ENCODE measurements around the gene SPTBN1.

Gene SPTBN1

DNA sequence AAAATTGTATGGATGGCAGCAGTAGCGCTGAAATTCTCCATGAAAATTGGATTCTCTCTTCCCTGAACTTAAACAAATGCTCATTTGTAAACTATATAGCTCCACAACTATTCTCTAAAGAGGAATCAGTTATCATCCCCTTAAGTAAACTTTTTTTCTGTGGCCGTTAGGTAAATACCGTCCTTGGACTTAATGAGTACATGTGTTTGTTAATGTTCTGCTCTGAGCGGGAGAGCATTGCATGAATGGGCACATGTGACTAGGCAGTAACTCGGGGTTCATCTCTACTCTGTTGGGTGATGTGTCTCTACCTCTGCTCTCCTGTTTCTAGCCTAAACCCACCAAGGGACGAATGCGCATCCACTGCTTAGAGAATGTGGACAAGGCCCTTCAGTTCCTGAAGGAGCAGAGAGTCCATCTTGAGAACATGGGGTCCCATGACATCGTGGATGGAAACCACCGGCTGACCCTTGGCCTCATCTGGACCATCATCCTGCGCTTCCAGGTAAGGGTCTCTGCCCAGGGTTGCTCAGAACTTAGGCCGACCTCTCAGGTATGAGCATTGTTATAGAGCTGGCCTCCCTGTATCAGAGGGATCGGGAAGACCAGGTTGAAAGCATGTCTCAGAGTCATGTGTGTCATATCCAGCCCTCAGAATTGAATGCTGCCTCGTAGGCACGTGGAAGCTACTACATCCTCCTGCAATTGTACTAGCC is 155.9 kb downstream of the SPTBN1 start:
- DNase-seq (ENCODE audit: low spot score) = no peak

DNA sequence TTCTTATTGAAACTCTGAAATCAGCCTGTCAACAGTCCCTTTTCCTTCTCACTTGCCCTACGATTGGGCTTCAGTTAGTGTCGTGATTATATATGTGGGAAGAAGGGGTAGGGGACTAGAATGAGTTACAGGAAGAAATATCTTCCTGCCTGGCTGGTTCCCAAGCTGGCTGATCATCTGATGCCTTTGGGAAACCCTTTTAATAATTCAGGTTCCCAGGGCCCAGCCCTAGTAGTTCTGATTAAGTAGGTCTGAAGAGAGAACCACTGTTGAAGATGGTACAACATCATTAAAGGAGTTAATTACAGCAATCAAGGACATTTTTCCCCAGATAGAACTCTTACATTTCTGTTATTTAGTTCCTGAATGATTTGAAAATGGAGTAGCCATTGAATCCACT is 157.3 kb downstream of the SPTBN1 start:
- DNase-seq (ENCODE audit: low spot score) = no peak

DNA sequence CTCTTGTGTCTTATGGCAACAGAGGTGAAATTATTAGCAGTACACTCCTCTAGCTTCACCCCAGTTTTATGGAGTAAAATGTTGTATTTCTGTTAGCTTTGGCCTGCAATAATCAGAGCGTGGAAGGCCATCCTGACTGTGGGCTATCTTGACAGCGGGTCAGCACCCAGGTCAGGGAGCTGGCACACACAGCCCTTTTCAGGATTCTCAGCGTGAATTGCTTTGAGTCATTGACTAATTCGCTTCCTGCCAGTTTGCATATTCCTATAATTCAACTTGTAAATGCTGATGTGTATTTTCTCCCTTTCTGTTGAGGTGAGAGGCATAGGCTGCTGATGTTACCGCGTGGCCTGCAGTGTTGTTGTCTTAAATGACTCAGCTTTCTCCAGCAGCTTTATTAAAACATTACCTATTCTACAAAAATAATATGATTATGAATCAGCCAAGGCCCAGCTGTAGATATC is 157.7 kb downstream of the SPTBN1 start:
- no peak for DNase-seq (ENCODE audit: low spot score)

DNA sequence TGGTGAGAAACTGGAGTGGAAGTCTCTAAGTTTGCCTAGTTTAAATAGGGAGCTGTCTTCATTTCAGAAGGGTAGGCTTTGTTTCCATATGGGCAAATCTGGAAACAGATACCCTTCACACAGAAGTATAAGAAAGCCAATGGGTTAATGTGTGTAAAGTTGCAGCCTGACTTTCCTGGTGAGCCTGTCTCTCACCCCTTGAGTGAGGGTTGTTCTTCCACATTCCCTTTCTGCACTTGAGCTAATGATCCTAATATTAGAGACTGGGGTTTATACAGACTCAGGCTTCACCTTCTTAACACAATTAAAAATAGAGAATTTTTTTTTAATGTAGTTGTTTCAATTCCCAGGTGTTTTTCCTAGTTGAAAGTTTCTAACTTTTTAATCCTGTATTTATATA is 158.7 kb downstream of the SPTBN1 start:
- no peak for DNase-seq (ENCODE audit: low spot score)

DNA sequence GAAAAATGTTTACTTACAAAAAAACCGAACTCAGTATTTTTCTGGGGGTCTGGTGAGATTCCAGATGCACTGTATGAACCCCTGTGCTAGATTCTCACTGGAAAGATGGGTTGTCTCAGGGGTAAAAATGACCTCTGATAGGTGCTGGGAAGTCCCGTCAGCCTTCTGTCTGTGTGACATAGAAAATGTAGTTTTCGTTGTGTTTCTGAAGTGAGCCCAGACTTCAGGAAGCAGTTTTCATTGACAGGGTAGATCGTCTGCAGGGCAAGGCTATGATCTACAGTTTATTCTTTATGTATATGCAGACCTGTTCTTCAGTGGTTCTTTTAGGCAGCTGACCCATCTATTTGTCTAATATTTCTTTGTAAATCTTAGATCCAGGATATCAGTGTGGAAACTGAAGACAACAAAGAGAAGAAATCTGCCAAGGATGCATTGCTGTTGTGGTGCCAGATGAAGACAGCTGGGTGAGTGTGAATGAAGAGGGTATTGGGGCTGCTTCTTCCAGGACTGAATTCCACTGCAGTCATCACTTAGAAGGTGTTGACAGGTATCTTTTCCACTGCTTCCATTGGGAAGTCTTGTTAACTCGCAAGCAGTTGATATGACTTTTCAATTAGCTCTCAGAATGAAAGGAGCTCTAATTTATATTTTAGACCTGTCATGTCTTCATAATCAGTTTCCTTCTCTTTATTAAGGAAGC is 159.9 kb downstream of the SPTBN1 start:
- no peak for DNase-seq (ENCODE audit: low spot score)

DNA sequence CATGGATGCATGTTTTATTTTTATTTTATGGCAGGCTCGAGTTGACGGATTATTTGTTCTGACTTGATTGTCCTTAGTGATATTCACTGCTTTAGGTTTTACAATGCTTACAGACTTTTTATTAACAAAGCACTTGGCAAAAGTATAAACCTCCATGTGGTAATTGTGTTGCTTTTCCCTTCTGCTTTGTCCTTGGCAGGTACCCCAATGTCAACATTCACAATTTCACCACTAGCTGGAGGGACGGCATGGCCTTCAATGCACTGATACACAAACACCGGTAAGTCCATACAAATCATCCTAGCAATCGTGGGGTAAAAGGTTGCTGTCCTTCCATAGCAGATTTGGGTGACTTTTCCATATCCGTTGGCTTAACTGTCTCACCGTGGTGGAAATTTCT is 161.3 kb downstream of the SPTBN1 start:
- no peak for DNase-seq (ENCODE audit: low spot score)

DNA sequence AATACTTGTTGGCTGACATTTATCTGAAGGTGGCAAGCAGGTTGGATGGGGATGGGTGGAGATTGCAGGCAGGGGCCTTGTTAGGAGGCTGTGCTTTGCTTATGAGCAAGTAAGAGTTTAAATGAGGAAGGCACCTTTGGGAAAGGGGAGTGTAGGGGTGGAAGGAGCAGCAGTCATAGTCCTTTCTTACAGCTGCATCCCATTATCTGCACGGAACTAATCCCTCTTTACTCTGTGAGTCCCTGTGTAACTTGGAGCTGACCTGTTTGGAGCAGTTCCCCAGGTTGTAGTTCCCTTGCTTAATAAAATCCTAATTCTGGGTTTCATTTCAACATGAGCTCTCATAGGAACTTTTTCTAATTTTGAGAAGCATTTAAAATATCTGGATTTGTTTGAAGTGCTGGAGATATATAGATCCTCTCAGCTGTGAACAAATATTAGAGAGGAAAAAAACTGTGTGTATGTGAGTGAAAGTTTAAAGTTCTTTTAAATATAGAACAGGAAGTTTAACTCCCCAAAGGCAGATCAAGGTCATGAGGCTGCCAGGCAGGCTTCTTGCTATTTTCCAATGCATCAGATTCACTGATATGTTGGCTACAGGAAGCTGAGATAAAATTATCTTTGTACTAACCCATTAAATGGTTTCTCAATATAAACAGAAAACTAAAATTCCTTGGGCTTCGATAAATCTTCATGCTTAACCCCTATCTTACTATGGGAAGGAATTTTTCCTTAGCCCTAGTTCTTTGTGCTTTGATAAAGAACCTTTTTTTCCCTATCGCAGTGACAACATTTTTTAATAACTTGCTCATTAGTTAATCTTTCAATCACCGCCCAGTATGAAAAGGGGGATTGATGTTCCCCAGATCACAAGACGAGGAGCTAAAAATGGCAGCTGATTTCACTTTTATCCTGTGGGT is 162.8 kb downstream of the SPTBN1 start:
- DNase-seq (ENCODE audit: low spot score) = no peak

DNA sequence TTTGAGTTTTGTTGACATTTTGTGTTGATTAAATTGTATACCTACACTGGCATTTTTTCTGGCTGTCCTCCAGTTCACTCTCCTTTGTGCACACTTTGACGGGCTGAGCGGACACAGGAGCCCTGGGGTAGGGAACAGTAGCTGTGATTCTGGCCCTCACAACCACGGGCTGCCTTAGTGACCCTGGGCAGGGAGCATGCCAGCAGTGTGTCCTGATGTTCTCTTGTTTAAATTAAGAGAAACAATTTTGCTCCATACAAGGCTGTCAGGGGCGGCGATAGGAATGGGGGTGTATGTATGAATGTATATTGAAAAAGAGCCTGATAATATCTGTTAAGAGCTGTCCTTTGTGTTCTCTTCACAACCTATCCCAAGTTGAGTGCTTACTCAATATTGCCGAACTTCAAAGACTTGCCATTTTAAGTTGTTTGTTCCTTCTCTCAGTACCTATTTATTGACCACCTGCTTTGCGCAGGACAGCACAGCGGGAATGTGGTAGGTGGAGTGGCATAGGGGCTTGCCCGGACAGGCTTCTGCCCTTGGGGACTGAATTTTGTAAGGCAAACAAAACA is 163.6 kb downstream of the SPTBN1 start:
- no peak for DNase-seq (ENCODE audit: low spot score)

DNA sequence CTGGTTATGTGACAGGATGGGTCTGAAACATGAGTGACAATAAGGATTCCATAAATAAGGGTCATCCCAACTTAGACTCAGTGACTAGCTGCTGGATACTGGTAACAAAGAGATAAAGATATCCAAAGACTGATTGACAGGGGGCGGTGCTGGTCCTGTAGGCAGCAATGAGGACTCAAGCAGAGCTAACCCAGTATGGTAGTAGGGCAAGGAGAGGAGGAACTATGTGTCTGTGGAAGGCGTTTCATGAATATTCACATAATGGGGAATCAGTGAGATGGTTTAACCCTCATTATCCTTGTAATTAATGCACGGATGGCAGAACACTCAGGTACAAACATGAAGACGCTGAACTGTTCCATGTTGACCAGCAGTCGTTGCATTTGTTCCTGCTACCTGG is 164.8 kb downstream of the SPTBN1 start:
- no peak for DNase-seq (ENCODE audit: low spot score)

DNA sequence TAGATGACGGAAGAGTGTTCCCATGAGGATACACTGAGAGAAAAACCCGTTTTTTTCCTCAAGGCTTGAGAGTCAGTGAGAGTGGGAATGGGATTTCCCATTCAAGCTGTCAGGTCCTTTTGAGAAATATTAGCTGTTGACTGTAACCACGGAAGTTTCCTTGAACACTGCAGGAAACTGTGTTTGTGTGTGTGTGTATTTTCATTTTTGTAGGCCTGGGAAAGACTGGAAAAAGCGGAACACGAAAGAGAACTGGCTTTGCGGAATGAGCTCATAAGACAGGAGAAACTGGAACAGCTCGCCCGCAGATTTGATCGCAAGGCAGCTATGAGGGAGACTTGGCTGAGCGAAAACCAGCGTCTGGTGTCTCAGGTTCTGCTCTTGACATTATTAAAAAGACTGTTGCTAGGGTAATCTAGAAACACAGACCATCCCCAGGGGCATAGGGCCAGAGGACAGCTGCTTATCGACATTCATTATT is 168.5 kb downstream of the SPTBN1 start:
- DNase-seq (ENCODE audit: low spot score) = no peak

DNA sequence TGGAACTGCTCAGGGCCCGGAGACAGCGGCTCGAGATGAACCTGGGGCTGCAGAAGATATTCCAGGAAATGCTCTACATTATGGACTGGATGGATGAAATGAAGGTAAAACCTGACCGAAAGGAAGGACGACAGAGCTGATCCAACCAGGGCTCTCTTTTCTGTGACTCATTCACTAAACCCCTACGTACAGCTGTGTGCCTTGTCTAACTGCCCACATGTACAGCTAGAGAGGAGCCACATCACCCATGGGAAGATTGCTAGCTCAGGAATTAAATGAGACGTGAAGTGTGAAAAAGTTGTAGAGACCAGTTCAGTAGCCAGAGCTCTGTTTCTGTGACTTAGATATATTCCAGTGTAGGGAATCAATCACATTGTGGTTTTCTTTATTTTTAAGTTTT is 170.0 kb downstream of the SPTBN1 start:
- no peak for DNase-seq (ENCODE audit: low spot score)

DNA sequence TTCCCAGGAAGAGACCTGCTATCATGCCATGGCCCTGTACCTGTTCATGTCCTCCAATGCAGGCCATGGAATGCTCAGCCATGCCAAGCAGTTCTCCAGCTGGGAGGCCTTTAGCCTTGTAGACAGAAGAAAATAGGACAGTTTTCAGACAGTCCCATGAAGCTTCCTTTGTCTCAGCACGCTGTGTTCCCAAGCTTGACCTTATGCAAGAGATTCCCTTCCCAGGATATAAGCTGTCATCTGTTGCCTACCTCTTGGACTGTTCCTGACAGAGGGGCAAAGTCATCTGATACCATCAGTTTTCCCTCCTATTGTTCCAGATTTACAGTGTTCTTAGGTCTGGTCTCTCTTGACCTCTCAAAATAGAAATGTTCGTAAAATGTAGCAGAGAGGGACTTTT is 170.8 kb downstream of the SPTBN1 start:
- DNase-seq (ENCODE audit: low spot score) = no peak

DNA sequence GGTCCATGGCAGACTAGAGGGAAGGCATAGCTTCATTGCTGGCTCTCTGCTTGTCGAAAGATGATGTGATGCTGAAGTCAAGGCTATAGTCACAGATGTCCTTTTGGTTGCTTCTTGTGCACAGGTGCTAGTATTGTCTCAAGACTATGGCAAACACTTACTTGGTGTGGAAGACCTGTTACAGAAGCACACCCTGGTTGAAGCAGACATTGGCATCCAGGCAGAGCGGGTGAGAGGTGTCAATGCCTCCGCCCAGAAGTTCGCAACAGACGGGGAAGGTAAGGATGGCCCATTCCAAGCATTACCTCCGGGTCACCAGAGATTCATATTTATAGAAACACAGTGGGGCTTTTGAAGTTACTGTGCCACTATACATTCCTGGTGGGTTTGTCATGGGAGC is 171.8 kb downstream of the SPTBN1 start:
- no peak for DNase-seq (ENCODE audit: low spot score)

DNA sequence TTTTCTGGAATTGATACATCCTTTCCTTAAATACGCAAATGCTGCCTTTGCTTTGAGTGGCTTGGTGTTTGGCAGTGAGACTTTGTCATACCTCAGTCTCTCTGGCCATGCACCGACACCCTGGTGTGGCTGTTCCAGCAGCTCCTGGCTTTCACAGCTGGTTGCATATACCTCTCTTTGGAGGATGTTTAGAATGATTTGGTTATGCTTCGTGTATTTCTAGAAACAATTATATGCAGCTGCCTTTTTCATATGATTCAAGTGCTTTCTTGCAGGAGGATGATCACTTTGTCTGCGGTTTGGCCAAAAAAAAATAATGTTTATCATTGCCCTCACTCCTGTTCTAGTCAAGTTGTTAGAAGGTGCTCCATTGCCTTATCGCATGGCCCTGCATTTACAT is 172.3 kb downstream of the SPTBN1 start:
- DNase-seq (ENCODE audit: low spot score) = no peak

DNA sequence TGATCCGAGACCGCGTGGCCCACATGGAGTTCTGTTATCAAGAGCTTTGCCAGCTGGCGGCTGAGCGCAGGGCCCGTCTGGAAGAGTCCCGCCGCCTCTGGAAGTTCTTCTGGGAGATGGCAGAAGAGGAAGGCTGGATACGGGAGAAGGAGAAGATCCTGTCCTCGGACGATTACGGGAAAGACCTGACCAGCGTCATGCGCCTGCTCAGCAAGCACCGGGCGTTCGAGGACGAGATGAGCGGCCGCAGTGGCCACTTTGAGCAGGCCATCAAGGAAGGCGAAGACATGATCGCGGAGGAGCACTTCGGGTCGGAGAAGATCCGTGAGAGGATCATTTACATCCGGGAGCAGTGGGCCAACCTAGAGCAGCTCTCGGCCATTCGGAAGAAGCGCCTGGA is 172.8 kb downstream of the SPTBN1 start:
- DNase-seq (ENCODE audit: low spot score) = no peak

DNA sequence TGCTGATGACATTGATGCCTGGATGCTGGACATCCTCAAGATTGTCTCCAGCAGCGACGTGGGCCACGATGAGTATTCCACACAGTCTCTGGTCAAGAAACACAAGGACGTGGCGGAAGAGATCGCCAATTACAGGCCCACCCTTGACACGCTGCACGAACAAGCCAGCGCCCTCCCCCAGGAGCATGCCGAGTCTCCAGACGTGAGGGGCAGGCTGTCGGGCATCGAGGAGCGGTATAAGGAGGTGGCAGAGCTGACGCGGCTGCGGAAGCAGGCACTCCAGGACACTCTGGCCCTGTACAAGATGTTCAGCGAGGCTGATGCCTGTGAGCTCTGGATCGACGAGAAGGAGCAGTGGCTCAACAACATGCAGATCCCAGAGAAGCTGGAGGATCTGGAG is 173.3 kb downstream of the SPTBN1 start:
- DNase-seq (ENCODE audit: low spot score) = no peak

DNA sequence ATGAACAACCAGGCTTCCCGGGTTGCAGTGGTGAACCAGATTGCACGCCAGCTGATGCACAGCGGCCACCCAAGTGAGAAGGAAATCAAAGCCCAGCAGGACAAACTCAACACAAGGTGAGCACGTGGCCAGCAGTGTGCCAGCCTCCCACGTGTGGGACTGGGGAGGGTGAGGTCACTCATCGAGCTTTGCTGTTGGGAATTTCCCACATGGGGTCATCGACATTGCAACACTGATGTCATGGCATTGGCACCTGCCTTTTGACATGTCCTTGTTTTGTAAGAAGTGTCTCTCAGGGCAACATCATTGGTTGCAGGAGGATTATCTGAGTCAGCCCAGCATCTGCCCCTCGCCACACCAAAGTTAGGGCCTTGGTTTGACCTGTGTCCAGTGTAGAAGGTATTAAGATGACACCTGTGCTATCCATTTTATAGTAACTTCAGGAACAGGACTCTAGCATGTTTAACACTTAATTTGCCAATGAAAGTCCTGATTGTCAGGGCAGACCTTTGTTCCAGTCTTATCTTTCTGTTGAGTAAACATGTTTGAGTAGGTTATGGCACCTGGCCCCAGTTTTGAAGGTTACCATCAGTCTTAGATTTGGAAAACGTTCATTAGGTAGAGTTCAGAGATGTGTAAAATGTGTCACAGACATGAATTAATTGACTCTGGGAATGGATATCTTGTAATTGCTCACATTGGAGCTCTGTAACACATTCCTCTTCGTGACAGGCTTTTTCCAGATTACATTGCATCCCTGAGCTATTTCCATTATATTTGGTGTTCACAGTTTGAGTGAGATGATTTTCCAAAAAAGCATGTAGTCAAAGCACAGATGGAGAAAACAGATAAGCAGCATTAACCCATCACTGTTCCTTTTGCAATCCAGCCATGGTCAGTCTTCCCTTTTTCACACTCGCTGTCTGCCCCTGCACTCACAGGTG is 174.1 kb downstream of the SPTBN1 start:
- DNase-seq (ENCODE audit: low spot score) = no peak

DNA sequence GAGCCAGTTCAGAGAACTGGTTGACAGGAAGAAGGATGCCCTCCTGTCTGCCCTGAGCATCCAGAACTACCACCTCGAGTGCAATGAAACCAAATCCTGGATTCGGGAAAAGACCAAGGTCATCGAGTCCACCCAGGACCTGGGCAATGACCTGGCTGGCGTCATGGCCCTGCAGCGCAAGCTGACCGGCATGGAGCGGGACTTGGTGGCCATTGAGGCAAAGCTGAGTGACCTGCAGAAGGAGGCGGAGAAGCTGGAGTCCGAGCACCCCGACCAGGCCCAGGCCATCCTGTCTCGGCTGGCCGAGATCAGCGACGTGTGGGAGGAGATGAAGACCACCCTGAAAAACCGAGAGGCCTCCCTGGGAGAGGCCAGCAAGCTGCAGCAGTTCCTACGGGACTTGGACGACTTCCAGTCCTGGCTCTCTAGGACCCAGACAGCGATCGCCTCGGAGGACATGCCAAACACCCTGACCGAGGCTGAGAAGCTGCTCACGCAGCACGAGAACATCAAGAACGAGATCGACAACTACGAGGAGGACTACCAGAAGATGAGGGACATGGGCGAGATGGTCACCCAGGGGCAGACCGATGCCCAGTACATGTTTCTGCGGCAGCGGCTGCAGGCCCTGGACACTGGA is 174.9 kb downstream of the SPTBN1 start:
- no peak for DNase-seq (ENCODE audit: low spot score)

DNA sequence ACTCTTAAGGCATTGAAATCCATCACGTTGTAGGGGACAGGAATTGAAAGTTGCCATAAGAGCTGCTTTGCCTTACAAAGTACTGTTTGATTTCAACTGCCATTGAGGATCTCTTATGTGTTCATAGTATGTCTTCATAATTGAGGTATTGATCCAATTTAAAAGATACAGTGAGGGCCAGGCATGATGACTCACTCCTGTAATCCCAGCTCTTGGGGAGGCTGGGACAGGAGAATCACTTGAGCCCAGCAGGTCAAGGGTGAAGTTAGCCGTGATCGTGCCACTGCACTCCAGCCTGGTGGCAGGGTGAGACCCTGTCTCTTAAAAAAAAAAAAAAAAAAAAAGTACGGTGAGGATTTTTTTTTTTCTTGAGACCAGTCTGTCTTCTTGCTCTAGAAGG is 175.6 kb downstream of the SPTBN1 start:
- DNase-seq (ENCODE audit: low spot score) = no peak

Data from germinal center (tissue), 1 donor.